HG02763 (cell line): ENCODE data around the gene PPIAL4G.
"Not testable (repeated sequence)": the region's sequence is repeated elsewhere in the genome, so short reads cannot be mapped to it uniquely, and the experiment has no call there.

Experiments used
- ATAC-seq: cut with Tn5 transposase; IDR thresholded peaks from one replicate; pipeline ENCODE4 v1.9.1; 2021; ENCODE audit warnings: mild to moderate bottlenecking, moderate library complexity; ENCODE audit not compliant: unreplicated experiment

The PPIAL4G gene

GRCh38 chr1:148483029-148483428, at the start of gene PPIAL4G:
Gene PPIAL4G (minus strand): TSS chr1:148483302. CDS start chr1:148483252, 50 bp downstream.
- ATAC-seq = not testable (repeated sequence)

- not testable (repeated sequence) for ATAC-seq
These were observed 49.1 kb upstream of the PPIAL4G start for GRCh38 chr1:148532158-148532557.

- not testable (repeated sequence) for ATAC-seq
These were observed 46.0 kb upstream of the PPIAL4G start for GRCh38 chr1:148529101-148529567.

GRCh38 chr1:148528591-148528990, 45.5 kb upstream of the PPIAL4G start:
- not testable (repeated sequence) for ATAC-seq

GRCh38 chr1:148526587-148526986, 43.5 kb upstream of the PPIAL4G start:
- ATAC-seq = not testable (repeated sequence)

- peak; percentile 11 for ATAC-seq
These were observed 40.4 kb upstream of the PPIAL4G start for GRCh38 chr1:148523205-148524144.

- peak; percentile 69 for ATAC-seq
These were observed 39.6 kb upstream of the PPIAL4G start for GRCh38 chr1:148522561-148523204.

GRCh38 chr1:148522072-148522471, 39.0 kb upstream of the PPIAL4G start:
- peak; percentile 67 for ATAC-seq

GRCh38 chr1:148514310-148514709, 31.2 kb upstream of the PPIAL4G start:
- ATAC-seq = not testable (repeated sequence)

GRCh38 chr1:148512571-148513184, 29.6 kb upstream of the PPIAL4G start:
- not testable (repeated sequence) for ATAC-seq

GRCh38 chr1:148493933-148494332, 10.8 kb upstream of the PPIAL4G start:
- ATAC-seq = not testable (repeated sequence)

GRCh38 chr1:148481134-148481533, 2.0 kb downstream of the PPIAL4G start:
- ATAC-seq = not testable (repeated sequence)

GRCh38 chr1:148459694-148460093, 23.4 kb downstream of the PPIAL4G start:
- ATAC-seq = not testable (repeated sequence)

- not testable (repeated sequence) for ATAC-seq
These were observed 24.1 kb downstream of the PPIAL4G start for GRCh38 chr1:148458901-148459581.

- ATAC-seq = not testable (repeated sequence)
These were observed 24.7 kb downstream of the PPIAL4G start for GRCh38 chr1:148458398-148458797.

GRCh38 chr1:148452845-148453244, 30.3 kb downstream of the PPIAL4G start:
- ATAC-seq = not testable (repeated sequence)

- ATAC-seq = not testable (repeated sequence)
These were observed 43.3 kb downstream of the PPIAL4G start for GRCh38 chr1:148439654-148440325.

GRCh38 chr1:148435406-148435805, 47.7 kb downstream of the PPIAL4G start:
- no peak for ATAC-seq

- ATAC-seq = no peak
These were observed 48.3 kb downstream of the PPIAL4G start for GRCh38 chr1:148434832-148435231.

GRCh38 chr1:148432916-148433317, 50.2 kb downstream of the PPIAL4G start:
- not testable (repeated sequence) for ATAC-seq
